Fibroblast of villous mesenchyme (primary cell): ENCODE measurements around the gene SIX3. TPM values are rescaled to one million over a fixed set of nuclear protein-coding genes. Genes with fewer than 3 reads are reported as not detected.

Source experiments
- DNase-seq: peaks from one replicate; pipeline ENCODE4 v3.0.0-alpha.2; 2010; ENCODE audit warnings: low read depth
- H3K4me3 ChIP-seq: 2 replicates; pipeline ENCODE4 v1.5.1; 2011; ENCODE audit warnings: low read depth, mild to moderate bottlenecking, low read length
- total RNA-seq: library from RNA; depleted of rRNA; stranded (reverse); fragments of >200 nt; gene quantifications from 2 replicates; pipeline ENCODE4 v1.2.3, GENCODE V29; 2012
- TF ChIP-seq, protein P1 (sequence below): IDR thresholded peaks from 2 replicates; pipeline ENCODE4 v1.5.1; 2012; ENCODE audit warnings: low read depth, mild to moderate bottlenecking, low read length; ENCODE audit not compliant: insufficient read depth

Gene SIX3
- total RNA-seq, 1 donor = not detected

DNA sequence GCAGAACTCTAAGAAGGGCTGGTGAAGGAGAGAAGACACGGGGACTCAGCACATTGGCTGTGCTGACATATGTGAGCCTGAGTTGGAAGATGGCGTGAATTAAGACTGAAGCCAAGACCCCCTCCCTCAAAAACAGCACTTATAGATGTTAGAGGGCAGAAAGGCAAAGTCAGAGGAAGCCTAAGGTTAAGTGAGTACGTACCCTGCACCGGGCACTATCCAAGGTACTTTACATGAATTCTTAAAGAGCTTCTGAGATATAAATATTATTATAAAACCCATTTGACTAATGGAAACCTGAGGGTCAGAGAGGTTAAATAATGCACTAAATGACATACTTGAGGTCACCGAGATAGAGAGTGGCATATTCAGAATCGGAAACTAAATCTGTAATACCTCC lies 25.6 kb downstream of the SIX3 start:
- TF ChIP-seq, protein P1, sequence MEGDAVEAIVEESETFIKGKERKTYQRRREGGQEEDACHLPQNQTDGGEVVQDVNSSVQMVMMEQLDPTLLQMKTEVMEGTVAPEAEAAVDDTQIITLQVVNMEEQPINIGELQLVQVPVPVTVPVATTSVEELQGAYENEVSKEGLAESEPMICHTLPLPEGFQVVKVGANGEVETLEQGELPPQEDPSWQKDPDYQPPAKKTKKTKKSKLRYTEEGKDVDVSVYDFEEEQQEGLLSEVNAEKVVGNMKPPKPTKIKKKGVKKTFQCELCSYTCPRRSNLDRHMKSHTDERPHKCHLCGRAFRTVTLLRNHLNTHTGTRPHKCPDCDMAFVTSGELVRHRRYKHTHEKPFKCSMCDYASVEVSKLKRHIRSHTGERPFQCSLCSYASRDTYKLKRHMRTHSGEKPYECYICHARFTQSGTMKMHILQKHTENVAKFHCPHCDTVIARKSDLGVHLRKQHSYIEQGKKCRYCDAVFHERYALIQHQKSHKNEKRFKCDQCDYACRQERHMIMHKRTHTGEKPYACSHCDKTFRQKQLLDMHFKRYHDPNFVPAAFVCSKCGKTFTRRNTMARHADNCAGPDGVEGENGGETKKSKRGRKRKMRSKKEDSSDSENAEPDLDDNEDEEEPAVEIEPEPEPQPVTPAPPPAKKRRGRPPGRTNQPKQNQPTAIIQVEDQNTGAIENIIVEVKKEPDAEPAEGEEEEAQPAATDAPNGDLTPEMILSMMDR = no peak

DNA sequence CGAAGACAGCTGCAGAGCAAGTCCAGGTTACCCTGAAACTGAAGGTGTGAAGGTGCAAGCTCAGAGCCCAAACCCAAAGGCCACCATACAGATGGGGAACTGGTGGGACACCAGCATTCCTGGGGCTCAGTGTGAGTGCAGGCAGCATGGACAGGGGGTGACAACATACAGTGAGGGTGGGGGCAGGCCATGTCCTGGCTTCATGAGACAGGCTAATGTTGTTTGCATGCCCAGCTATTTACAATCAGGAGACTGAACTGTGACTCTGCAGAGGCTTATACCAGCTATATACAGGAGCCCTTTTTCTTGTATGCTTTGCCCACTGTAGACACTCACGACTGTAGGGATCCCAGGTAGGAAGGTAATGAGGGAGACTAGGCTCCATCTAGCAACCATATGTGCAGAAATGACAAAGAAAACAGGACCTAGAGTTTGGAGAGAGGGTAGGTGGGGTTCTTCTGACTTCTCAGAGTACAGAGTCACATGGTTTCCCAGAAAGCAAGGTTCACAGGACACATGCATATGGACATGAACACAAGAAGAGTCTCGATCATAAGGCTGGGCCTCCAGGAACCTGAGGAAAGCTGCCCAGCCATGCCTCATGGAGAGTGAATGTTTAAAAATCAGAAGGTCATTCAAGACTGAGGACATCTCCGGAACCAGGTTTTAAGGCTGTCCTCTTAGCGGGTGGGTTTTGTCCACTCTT lies 26.4 kb downstream of the SIX3 start:
- no peak for DNase-seq
- no peak overlapping the region for H3K4me3 ChIP-seq
- TF ChIP-seq, protein P1 = no peak

More for the DNA sequence above, 25.6 kb downstream of the SIX3 start:
- H3K4me3 ChIP-seq = no peak overlapping the region
- DNase-seq = no peak

DNA sequence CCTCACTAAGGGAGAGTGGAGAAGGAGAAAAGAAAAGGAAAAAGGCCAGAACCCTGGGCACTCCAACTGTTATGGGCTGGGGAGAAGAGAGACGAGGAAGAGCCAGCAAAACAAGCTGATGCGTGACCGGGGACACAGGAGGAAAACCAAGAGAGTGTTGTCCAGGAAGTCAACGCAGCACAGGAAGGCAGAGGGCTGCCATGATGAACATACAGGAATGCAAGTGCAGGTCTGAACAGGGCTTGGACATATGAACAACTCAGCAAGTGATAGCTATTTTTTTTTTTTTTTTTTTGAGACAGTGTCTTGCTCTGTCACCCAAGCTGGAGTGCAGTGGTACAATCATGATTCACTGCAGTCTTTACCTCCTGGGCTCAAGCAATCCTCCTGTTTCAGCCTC lies 28.4 kb downstream of the SIX3 start:
- no peak overlapping the region for H3K4me3 ChIP-seq
- TF ChIP-seq, protein P1 = no peak
- DNase-seq = no peak

DNA sequence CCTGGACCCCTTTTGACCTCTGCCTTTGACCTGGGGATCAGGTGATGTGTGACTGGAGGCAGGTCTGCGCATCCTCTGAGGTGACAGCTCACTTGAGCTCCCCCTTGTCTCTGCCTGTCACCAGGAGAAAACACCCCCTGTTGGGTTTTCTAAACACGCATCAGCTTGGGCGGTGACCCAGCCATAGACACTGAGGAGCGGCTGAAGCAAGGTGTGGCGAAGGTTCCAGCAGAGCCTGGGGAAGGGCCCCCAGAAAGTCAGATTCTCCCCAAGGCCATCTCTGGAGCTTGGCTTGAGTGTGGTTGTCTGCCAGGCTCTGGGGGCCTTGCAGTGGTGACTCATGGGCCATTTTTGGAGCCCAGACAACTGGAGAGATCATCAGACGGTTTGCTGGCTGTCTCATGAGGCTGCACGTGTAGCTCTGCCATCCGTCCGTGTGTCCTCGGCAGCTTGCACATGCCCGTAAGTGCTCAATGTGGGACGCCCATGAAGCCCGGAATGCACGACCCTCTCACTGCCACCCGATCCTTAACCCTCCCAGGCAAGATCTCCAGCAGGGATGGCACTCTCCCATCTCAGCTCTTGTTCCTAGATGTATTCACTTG lies 29.4 kb downstream of the SIX3 start:
- DNase-seq = no peak
- TF ChIP-seq, protein P1 = no peak
- no peak overlapping the region for H3K4me3 ChIP-seq

DNA sequence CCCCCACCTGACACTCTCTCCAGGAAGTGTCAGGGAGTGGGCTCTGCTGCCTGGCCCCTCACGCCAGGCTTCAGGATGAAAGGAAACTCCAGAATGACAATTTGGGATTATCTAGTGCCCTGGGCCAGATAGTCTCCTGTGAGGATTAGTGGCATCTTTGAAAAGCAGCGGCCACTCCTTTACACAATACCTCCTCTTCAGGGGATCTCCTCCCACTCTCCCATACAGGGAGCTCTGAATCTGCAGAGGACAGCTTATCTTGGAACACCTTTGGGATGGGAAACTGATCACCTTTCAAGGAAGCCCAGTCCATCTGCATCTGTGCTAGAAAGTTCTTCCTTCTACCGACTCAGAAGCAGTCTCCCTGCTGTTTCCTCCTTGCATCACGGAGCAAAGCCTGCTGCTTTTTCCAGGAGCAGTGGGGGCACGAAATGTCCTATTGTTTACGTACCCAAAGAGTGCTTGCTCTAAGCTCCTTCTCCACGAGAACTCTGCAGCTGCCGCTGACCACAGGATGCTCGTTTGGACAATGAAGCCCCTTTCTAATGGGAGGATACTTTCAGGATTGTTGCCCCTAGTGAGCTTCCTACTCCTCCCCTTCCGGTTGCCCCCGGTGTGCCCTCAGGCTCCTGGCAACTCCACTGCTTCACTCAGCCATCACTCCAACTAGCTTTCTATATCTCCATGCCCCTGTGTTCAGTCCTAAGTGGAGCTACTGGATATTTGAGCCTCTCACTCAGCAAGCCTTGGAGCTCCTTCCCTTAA lies 31.5 kb downstream of the SIX3 start:
- DNase-seq = no peak
- H3K4me3 ChIP-seq = no peak overlapping the region
- TF ChIP-seq, protein P1 = no peak

DNA sequence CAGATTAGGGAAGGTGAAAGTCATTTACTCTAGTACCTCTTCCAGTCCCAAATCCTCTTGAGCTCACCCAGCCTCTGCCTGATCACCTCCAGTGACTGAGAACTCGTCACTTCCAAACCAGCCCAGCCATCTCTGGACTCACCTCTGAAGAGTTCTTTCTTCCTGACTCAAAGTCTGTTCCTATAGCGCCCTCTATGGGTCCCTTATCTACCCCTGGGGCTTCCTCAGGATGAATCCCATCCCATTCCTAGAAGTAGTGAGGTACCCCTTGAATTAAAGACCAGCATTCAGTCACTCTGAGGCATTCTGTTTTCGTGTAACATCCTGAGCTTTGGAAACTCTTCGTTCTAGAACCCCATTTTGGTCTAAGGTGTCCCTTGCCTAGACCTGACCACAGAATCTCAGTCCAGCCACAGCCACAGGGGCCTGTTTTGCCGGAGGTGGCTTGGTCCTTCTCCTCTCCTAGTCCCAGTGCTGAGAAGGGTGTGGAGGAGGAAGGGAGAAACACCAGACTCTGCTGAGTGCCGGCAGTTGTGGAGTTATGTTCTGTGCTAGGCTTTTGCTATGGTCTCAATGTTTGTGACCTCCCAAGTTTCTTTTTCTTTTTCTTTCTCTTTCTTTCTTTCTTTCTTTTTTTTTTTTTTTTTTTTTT lies 32.7 kb downstream of the SIX3 start:
- TF ChIP-seq, protein P1 = peak; percentile 69
- no peak overlapping the region for H3K4me3 ChIP-seq
- DNase-seq = peak; percentile 57
